Stimulated activated CD4-positive, alpha-beta T cell treated with anti-CD3 and anti-CD28 coated beads, Interleukin-15, amount 100 ng/mL, for 24 hours (primary cell): ENCODE measurements around the gene PEA15.

Experiments
- DNase-seq: peaks from one replicate; pipeline ENCODE4 v3.0.0-alpha.2; 2020

The PEA15 gene

DNA sequence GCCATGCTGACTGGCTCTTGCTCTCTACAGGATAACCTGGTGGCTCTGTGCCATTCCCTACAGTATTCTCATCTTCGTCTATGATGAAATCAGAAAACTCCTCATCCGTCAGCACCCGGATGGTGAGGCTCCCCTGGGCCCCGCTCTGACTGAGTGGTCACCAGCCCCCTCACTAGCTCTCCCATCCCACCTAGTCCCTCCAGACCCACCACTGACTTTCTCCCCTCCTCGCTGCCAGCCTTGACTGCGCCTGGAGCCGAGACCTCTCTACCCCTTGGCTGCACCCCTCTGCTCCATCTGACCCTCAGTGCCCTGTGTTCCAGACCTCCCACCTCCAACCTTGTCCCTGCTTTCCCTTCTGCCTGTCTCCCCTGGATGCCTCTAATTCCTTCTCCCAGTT lies 18.9 kb upstream of the PEA15 start:
- no peak for DNase-seq

DNA sequence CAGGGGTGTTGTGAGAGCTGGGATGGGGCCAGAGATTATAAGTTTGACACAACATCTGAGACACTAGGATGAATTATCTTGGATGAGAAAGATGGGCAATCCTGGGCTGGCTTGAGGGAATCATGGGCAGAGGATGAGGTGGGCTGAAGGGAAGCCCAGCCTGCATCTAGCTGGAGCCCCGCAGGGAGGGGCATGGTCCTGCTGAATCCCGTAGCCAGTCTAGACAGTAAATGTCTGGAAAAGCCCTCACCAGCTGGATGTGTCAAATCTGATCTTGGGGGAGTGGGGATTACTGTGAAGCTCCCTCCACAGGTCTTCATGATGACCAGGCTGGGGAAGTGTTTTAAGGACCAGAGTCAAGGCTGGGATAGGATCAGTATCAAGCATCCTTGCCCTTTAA lies 18.5 kb upstream of the PEA15 start:
- DNase-seq = no peak

DNA sequence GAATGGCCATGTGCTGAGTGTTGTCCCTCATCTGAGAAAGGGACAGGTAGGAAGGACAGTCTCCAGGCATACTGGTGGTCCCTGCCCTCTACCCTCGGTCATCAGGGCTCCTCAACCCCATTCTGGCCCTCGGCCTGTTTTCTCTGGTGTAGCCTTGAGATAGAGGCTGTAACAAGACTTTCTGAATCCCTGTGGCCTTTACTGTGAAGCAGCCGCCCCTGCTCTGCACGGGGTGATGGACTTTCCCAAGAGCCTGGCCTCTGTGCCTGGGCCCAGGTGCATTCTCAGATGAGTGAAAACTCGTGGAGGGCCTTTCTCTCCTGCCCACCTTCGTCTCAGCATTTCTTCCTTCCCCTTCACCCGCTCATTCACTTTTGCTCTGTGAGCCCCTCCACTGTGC lies 17.8 kb upstream of the PEA15 start:
- no peak for DNase-seq

DNA sequence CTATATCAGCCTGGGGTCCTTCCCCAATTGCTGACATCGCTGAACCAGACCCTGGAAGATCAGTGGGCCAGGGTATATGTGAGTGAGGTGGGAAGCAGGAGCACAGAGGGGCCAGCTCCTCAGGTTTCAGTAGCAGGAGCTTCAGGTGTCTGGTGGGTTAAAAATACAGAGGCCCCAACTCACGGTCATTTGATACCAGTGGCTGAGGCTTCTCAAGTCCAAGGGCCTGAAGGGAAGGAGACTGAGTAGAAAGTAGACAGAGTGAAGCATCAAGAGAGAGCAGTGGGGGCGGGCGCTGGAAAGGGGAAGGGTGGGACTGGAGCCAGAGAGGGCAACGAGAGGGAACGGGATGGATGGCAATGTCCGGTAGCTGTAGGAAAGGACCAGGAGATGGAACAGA lies 16.8 kb upstream of the PEA15 start:
- no peak for DNase-seq

DNA sequence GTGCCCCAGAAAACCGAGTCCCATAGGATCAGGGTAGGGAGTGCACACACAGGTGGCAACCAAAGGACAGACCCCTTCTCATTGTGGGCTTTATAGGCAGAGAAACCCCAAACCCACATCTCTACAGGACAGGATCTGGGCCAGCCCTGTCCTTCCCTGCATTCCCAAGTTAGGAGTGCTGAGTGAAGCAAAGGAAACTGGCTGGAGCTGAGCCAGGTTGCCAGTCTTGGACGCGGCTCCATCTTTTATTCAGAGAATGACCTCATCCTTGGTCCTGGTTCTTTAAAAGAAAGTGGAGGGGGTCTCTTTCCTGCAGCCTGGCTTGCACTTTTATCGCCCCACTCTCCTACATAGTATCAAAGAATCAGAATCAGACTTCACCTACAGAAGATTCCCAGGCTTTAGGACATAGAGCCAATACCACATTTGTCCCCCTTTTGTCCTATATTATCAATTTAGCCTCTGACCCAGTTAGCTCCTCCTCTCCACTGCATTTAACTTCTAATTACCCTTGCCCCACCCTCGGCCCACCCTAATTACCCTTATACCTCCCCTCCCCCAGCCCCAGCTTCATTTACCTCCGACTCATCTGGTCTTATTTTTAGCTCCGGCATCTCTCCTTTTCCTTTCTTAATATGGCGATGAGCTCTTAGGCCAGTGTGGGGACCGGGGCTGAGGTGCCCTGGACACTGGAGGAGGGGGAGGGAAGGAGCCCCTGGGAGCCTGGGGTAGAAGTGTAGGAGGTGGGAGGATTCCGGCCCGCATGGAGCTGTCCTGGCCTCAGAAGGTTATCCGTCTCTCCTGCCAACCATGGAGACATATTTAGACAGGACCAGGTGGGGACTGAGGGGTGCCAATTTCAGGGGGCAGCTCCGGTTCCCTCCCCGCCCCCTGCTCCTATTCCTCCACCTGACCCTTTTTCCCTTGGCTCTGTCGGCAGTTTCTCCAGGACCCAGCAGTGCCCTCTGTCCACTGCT lies 15.2 kb upstream of the PEA15 start, which contains the start of gene CASQ1:
TSS of gene CASQ1 (plus strand) at position 927 of the 977 bp plus-strand sequence. CDS start 177 bp downstream, outside the sequence.
- DNase-seq = no peak

DNA sequence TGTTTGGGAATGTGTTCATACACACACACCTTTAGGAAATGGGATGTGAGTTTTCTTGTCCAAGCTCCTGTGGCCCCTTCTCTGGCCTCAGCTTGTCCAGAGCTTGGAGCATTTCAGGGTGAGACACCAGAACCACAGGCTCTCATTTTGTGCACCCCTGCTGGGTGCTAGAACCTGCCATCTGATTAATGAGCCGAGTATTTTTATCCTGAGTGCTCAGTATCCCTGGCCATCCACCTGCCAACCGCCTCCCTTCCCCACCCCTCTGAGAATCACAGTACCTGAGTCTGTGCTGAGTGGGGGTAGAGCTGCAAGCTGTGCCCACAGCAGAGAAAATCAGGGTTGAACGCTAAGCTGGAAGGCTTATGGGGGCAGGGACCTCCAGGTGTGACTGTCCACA lies 13.4 kb upstream of the PEA15 start:
- DNase-seq = no peak

DNA sequence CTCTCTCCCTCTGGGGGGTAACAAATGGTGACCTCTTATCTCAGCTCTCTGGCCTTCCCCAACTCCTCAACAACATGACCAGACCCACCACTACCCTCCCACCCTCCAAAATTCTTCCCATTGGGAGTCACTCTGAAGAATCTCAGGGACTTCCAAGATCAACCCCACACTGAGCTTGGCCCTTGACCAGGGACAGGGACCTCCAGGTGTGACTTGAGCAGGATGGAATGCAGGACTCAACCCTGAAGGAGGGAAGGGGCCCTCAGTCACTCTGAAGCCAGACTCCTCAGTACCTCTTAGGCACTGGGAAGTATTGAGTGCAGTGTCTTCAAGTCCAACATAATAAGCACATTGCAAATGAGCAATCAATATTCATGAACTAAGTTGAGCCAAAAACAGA lies 12.9 kb upstream of the PEA15 start:
- no peak for DNase-seq

DNA sequence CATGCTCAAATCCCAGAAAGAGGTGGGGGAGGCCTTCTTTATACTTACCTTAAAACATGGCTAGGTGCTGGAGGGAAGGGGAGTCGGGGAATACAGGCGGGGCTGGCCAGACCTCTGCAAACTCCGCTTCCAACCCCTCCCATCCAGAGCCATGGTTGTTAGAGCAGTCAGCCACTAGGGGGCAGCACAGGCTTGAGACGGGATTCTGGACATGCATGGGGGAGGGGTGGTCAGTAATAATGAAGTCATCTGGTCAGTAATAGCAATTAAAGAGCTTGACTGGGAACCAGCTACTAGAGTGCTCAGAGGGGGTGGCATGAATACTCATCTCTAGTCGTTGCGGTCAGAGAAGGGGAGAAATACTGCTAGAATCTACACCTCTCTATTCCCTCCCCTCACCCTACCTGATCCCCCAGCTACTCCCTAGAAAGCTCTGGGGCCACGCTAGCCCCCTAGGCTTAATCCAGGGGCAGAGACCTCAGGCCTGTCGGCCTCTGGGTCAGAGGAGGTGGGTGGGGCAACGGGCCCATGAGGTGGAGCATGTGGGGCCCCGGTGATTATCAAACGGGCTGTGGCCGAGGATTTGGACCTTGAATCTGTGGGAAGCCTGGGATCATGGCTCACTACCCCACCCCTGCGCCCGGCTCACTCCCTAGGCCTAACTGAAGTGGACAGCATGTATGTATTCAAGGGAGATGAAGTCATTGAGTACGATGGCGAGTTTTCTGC lies 11.9 kb upstream of the PEA15 start:
- peak; percentile 85 for DNase-seq

DNA sequence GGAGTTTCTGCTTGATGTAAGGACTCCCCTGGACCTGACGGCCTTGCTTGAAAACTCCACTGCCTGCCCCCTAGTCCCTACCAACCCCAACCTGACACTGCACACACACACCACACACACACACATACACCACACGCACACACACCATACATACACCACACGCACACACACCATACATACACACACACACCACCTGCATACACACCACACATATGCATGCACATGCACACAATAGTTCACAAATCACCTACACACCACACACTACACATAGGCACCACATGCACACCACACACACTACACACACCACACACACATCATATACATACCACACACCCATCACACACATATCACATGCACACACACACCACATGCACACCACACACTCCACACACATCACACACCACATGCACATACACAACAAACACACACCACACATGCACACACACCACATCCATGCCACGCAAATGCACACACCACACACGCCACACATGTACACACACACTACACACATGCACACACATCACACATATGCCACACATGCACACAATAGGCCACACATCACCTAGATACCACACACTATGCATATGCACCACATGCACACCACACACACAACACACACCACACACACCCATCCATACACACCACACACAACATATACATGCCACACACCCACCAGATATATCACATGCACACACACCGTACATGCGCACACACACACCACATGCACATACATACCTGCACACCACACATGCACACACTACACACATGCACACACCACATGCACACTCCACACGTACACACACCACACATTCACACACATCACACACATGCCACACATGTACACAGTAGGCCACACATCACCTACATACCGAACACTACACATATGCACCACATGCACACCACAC lies 11.1 kb upstream of the PEA15 start:
- DNase-seq = no peak

DNA sequence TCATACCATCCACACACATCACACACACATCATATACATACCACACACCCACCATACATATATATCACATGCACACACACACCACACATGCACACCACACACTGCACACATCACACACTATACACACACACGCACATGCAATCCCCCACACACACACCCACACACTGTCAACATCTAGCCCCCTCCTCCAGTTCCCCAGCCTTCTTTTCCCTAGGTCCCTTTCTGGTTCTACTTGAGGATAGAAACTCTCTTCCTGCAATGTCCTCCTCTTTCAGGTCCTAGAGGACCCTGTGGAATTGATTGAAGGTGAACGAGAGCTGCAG lies 10.5 kb upstream of the PEA15 start:
- DNase-seq = no peak

DNA sequence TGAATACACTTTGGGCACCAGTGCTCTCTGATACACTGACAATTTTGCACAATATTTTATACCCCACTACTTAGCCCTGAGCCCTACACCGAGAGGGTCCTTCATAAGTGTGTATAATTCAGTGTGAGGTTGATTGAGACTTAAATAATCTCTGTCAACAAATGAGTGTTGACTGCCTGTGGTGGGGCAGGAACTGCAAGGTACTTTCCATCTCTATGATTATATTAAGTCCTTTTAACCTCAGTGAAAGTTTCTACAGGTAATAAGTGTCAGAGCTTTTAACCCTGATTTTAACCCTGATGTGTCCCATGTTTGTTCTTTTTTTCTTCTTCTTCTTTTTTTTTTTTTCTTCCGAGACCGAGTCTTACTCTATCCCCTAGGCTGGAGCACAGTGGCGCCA lies 9.0 kb upstream of the PEA15 start:
- no peak for DNase-seq

DNA sequence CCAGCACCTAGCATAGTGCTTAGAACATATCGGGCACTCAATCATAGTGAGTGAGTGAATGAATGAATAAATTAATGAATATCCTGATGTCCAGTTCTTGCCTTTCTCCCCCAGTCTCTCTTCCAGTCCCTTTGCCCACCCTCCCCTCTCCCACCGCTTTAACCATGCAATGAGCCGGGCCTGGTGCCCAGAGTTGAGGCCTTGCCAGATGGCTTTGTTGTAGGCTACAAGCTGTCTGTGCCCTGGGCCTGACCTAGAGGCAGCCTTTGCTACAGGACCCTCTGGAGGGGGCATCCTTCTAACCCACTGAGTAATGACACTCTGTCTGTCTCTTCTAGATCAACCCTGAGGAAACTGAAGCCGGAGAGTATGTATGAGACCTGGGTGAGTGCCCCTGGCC lies 8.0 kb upstream of the PEA15 start:
- DNase-seq = no peak

DNA sequence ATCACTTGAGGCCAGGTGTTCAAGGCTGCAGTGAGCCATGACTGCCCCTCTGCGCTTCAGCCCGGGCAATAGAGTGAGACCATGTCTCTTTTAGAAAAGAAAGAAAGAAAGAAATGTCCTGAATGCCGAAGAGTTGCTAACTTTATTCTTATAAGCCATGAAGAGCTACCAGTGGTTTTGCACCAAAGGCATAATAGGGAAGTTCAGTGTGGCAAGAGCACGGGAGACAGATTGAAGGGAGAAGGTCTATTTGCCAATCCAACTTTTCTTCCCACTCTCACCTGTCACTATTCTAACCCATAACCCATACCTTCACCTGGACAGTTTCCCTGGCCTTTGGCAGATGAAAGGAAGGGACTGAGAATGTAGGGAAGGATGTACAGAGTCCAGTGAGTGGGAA lies 4.4 kb upstream of the PEA15 start:
- no peak for DNase-seq

DNA sequence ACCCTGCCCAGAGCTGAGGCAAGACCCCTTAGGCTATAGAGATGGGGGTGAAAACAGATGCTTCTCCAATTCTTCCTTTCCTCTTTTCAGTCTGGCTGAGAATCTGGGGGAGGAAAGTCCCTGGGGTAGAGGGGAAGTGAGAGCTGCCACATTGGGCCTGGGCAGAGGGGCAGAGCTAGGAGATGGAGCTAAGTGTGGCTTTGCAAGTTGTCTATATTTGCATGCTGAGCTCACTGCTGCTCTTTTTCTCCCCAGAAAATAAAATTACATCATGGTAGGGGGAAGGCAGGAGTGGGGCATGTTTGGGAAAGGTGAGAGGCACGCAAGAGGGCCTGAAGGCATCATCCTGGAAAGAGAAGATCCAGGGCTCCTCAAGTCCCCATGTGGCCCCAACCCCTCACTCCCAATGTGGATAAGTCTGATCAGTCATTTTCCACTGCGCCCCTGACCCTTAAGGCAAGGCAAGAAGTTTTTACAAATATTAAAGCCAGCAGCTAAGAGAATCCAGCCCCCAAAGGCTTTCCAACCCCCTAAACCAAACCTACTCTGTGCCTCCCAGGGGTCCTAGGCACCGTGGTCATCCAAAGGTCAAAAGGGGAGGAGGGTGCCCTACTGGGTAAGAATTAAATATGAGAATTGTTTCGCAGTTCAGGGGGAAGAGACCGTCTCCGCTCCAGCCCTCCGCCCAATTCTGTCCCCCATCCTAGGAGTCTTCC lies 500 bp upstream of the PEA15 start:
- DNase-seq = no peak

DNA sequence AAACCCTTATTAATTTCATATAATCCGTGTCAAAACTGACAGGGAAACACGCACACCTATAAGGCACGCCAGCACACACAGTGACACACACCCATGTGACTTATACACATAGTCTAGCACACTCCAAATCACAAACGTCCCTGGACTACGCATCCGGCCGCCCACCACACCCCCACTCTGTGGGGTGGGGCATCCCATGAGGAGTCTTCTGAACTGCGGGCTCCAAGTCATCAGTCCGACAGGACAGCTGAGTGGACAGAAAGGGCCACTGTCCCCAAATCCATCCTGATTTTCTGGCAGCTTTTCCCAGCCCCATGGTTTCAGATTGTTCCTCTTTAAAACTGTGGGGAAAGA lies 829 bp downstream of the PEA15 start:
- peak; percentile 70 for DNase-seq

DNA sequence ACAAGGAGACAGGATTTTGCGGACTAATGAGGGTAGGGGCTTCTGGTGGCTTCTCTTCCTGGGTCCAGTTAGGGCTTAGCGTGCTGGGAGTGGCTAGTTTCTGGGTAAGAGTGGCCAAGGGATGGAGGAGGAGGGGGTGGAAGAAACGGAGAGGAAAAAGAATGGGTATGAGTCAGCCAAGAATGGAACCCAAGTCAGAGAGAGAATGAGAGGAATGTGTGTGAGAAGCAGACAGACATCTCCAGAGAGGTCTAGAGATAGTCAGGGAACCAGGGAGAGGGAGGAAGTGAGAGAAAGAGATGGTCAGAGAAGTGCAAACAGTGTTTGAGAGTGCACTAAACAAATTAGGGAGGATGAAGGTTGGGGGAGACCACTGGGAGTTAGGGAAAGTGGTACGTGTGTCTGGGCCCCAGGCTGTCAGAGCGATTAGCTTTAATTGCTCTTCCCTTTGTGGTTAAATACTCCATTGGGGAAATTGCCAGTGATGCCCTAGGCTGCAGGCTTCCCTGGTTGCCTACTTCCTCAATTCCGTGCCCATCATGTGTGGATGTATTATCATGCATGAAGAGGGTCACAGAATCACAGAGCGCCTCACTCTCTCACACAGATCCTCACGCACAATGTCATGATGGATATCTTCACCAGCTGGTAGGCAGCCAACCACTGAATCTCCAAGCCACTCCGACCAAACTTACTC lies 1.4 kb downstream of the PEA15 start:
- DNase-seq = no peak

DNA sequence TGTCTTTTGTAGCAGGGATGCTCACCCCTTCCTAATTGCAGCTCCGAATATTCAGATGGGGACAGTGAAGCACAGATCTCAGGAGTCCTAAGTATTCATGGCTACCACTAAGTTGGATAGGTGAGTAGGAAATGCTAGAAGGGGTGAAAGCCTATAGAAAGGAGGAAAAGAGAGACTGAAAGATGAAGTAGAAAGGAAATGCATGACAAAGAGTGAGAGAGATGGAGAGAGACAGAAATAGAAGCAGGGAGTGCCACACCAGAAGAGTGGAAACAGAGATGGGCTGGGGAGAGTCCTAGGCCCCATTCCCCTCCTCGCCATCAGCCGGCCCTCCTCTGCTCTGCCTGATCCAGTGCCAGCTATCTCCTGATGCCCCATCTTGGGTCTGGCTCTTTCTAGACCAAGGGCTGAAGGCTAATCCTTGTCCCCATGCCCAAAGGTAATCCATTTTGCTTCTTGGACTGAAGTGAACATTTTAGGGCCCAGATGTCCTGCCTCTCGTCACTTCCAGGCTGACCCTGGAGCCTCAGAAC lies 2.0 kb downstream of the PEA15 start:
- no peak for DNase-seq

DNA sequence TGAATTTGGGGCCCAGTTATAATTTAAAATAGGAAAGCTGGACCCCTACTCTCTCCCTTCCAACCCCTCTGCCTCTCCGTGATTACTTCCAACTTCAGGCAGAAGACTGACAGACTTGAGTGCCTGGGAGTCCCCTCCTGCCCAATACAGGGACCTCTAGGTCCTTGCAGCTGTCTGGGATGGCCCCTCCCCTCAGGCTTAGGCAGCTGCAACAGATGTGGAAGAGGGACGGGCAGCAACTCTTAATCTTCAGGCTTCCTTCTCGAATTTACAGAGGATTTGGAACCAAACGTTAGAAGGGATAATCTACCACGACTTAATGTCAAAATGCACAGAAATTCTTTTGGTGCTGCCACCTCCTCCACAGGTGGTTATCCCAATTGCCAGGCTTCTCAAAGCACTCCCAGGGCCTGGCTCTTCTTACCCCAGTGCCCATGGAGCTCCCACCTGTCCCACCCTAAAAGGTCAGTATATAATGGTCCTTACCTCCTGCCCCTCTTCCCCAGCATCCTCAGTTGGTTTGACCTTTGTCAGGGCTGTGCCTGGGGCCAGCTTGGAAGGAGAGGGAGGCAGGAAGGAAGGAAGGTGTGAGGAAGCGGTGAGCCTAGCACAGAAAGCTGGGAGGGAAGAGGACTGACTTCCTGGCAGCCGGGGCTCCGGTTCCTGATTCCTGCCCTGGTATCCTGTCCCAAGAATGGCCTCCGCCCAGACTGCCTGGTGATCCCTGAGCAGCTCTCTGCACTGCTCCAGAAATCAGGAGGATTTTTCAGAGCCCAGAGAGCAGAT lies 2.8 kb downstream of the PEA15 start:
- no peak for DNase-seq

DNA sequence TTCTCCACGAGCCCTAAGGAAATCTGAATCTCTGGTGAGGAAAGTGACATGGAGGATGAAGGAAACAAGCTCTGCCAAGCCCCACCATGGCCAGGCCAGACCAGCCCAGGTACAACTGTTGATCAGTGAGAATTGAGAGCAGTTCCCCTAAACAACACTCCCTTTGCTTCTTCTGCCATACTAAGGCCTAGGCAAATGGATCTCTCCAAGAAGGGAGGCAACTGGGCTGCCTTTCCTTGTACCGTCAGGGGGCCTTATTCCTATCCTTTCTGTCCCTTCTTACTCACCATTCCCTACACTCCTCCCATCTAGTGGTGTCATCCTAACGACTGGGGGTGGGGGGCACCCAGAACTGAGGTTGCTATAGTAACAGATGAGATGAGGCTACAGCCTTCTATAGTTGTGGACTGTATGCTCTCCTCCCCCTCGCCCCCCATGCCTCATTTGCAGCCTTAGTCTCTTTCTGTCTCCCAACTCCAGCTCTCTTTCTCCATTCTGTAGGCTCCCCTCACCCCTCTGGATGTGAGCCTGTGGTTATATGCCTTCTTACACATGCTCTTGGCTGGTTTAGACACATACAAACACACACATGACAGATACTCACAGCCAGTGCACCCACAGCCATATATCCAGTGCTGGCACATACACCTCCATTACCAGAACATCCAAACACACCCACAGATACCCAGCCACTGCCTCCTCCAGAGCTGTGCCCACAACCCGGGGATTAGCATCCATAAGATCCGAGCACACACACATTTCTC lies 3.6 kb downstream of the PEA15 start:
- no peak for DNase-seq
